ENCODE results near the gene OR8B4.

DNA sequence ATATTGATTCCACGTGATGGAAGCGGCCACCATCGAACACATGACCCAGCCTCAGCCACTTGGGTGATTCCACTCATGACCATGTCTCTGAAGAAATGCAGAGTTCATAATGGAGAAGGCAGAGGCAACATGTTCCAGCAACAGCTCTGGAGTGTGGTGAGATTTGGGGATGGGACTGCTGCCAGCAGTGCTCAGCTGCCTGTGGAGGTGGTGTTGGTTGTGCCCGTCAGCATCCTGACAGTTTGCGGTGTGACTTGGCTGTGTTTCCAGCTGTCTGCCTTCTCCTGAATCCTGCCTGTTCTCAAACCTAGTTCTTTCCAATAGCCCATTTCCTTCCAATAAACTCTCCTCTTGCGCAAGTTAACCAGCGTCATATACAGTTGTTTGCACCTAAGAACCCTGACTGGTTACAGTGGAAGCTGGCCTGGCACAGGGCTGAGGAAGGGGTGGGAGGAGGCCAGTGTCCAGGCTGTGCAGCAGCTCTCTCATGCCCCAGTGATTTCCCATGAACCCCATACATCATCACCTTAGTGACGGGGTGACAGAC, 42.8 kb upstream of the OR8B4 start:
- TF ChIP-seq, protein P1, sequence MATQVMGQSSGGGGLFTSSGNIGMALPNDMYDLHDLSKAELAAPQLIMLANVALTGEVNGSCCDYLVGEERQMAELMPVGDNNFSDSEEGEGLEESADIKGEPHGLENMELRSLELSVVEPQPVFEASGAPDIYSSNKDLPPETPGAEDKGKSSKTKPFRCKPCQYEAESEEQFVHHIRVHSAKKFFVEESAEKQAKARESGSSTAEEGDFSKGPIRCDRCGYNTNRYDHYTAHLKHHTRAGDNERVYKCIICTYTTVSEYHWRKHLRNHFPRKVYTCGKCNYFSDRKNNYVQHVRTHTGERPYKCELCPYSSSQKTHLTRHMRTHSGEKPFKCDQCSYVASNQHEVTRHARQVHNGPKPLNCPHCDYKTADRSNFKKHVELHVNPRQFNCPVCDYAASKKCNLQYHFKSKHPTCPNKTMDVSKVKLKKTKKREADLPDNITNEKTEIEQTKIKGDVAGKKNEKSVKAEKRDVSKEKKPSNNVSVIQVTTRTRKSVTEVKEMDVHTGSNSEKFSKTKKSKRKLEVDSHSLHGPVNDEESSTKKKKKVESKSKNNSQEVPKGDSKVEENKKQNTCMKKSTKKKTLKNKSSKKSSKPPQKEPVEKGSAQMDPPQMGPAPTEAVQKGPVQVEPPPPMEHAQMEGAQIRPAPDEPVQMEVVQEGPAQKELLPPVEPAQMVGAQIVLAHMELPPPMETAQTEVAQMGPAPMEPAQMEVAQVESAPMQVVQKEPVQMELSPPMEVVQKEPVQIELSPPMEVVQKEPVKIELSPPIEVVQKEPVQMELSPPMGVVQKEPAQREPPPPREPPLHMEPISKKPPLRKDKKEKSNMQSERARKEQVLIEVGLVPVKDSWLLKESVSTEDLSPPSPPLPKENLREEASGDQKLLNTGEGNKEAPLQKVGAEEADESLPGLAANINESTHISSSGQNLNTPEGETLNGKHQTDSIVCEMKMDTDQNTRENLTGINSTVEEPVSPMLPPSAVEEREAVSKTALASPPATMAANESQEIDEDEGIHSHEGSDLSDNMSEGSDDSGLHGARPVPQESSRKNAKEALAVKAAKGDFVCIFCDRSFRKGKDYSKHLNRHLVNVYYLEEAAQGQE (IDR thresholded peaks at IDR 0.05; ENCODE audit: insufficient read depth in 1 of 2, low read depth in 2 of 2, low read length in 2 of 2): no peak
- TF ChIP-seq POLR2AphosphoS5 (IDR thresholded peaks at IDR 0.05; ENCODE audit: low read depth, low read length) (no peak), SIN3A (IDR thresholded peaks at IDR 0.05; ENCODE audit: borderline replicate concordance, insufficient read depth, low read length) (no peak), TAF1 (IDR thresholded peaks at IDR 0.05; ENCODE audit: borderline replicate concordance, insufficient read depth, low read length) (no peak), FOXP2 (optimal IDR thresholded peaks at IDR 0.05; ENCODE audit: borderline replicate concordance, extremely low read depth, extremely low read length, insufficient read depth) (no peak)

Measured in PFSK-1 (cell line).